Activated CD4-positive, alpha-beta T cell treated with anti-CD3 and anti-CD28 coated beads for 48 hours (primary cell): ENCODE data around the gene RIN3.

Experiments used
- DNase-seq: peaks from one replicate; pipeline ENCODE4 v3.0.0-alpha.2; 2020

The RIN3 gene

GRCh38 chr14:92578511-92578910 is 64.9 kb downstream of the RIN3 start:
- DNase-seq = no peak

GRCh38 chr14:92579244-92579936 is 65.8 kb downstream of the RIN3 start:
- DNase-seq = no peak

- no peak for DNase-seq
These were observed 67.6 kb downstream of the RIN3 start for GRCh38 chr14:92581206-92581605.

- no peak for DNase-seq
These were observed 68.5 kb downstream of the RIN3 start for GRCh38 chr14:92581966-92582566.

- no peak for DNase-seq
These were observed 69.3 kb downstream of the RIN3 start for GRCh38 chr14:92582706-92583452.

- no peak for DNase-seq
These were observed 70.6 kb downstream of the RIN3 start for GRCh38 chr14:92584220-92584619.

GRCh38 chr14:92584816-92585215 is 71.2 kb downstream of the RIN3 start:
- DNase-seq = no peak

GRCh38 chr14:92585981-92586937 is 72.7 kb downstream of the RIN3 start:
- DNase-seq = no peak

GRCh38 chr14:92586963-92587699 is 73.5 kb downstream of the RIN3 start:
- DNase-seq = no peak

GRCh38 chr14:92587700-92588085 is 74.1 kb downstream of the RIN3 start:
- DNase-seq = no peak

- DNase-seq = no peak
These were observed 75.8 kb downstream of the RIN3 start for GRCh38 chr14:92589213-92589852.

GRCh38 chr14:92590176-92590575 is 76.6 kb downstream of the RIN3 start:
- DNase-seq = no peak

GRCh38 chr14:92590941-92591340 is 77.4 kb downstream of the RIN3 start:
- DNase-seq = no peak

GRCh38 chr14:92591346-92591745 is 77.8 kb downstream of the RIN3 start:
- no peak for DNase-seq

- DNase-seq = no peak
These were observed 81.7 kb downstream of the RIN3 start for GRCh38 chr14:92595267-92595666.

- DNase-seq = no peak
These were observed 82.8 kb downstream of the RIN3 start for GRCh38 chr14:92596331-92596907.

- no peak for DNase-seq
These were observed 84.6 kb downstream of the RIN3 start for GRCh38 chr14:92597906-92598905.

GRCh38 chr14:92599811-92600210 is 86.2 kb downstream of the RIN3 start:
- DNase-seq = no peak

GRCh38 chr14:92600318-92601053 is 86.9 kb downstream of the RIN3 start:
- no peak for DNase-seq
